ENCODE data around the gene CCDC60.
"Not testable (repeated sequence)": the region's sequence is repeated elsewhere in the genome, so short reads cannot be mapped to it uniquely, and the experiment has no call there.

Gene CCDC60

GRCh38 chr12:119338593-119339363 lies 4.2 kb downstream of the CCDC60 start:
- DNase-seq: no peak

DNA sequence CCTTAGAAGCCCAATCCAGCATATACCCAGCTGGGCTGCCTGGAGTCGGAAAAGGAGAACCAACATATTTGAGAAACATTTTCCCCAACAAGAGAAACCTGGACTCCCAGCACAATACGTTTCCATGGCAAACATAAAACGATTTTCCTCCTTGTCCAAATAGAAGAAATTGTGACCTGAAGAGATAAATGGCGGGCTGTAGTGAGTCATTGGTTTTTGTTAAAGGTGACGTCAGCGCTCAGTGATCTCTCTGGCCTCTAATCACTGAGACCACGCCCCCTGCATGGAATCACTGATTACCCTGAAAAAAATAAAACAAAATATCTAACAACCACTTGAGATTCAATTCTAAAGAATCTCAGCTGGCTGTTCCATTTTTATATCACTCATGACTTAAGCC lies 6.0 kb downstream of the CCDC60 start:
- DNase-seq: no peak

DNA sequence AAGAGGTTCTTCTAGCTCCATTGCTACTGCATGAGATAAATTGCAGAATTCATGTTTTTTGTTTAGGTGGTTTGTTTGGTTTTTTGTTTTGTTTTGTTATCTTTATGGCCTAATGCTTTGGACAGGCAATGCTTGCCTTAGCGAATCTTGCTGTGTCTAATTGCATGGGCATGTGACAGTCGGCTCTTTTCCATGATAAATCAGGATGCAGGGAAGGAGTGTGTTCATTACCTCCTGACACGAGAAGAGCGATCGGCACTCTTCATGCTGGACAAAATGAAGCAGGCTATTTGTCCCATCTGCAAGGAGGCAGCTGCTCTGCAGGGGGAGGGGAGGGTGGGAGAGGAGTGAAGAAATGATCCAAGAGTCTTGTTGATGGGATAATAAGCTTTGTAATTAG lies 6.5 kb downstream of the CCDC60 start:
- DNase-seq: no peak

- no peak for DNase-seq
These were observed 7.5 kb downstream of the CCDC60 start for GRCh38 chr12:119341988-119342387.

DNA sequence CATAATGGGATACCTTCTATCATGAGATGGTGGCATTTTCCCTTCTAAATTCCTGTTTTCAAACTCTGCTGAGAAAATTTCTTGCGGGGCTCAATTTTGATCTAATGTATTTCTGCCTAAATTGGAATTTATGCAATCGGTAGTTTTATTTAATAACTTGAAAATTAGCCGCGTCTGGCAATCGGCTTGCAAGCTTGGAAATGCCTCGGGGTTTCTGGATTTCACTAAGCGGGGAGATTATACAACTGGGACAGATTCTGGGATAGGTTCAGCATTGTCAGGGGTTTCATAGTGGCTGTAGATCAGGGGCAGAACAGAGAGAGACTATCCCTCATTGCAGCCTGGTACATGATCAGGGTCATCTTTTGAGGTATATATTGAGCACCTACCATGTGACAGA lies 8.6 kb downstream of the CCDC60 start:
- DNase-seq: no peak

- no peak for DNase-seq
These were observed 19.6 kb downstream of the CCDC60 start for GRCh38 chr12:119354172-119354571.

GRCh38 chr12:119360366-119360765 lies 25.8 kb downstream of the CCDC60 start:
- DNase-seq: not testable (repeated sequence)

DNA sequence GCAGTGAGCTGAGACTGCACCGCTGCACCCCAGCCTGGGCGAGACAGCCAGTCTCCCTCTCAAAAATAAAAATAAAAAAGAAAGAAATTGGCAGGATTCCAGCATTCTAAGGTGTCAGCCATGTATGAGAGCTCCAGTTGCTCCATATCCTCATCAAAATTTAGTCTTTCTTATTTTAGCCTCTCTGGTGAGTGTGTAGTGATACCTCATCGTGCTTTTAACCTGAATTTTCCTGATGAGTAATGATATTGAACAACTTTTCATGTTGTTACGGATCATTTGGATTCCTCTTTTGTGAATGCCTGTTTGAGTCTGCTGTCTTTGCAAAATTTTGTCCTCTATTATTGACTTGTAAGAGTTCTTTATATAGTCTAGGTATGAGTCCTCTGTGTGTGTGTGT lies 28.5 kb downstream of the CCDC60 start:
- no peak for DNase-seq

GRCh38 chr12:119363490-119363889 lies 29.0 kb downstream of the CCDC60 start:
- no peak for DNase-seq

- DNase-seq: no peak
These were observed 30.9 kb downstream of the CCDC60 start for GRCh38 chr12:119365451-119365850.

DNA sequence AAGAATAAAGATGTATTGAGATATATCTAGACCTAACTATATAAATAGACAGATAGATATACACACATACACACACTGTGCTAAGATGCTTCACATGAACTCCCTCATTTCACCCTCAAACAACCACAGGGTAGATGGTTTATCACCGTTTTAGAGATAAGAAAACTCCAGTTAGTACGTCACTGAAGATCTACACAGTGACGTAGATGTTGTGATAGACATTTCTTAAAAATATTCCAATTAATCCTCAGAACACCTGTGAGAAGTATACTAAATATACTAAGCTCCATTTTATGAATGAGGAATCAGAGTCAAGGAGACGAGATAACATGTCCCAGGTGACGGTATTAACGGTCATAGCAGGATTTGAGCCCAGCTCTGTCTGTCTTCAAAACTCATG lies 31.5 kb downstream of the CCDC60 start:
- DNase-seq: no peak

DNA sequence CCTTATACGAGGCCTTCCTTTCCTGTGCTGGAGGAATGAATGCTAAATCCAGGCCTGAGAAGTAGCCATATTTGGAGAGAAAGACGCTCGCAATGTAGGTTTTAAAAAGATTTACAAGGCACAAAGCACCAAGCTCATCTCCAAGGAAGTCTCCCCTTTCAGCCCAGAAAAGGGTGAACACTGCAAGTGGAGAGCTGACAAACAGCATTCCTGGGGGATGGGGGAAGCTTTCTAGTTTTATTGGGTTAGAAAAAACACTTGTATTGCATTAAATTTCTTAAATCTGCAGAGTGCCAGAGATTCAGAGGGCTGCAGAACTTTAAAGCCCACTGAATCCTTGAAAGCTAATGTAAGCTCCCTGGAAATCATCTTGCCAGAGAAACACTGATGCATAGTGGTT lies 34.6 kb downstream of the CCDC60 start:
- no peak for DNase-seq

- no peak for DNase-seq
These were observed 35.5 kb downstream of the CCDC60 start for GRCh38 chr12:119369907-119370546.

DNA sequence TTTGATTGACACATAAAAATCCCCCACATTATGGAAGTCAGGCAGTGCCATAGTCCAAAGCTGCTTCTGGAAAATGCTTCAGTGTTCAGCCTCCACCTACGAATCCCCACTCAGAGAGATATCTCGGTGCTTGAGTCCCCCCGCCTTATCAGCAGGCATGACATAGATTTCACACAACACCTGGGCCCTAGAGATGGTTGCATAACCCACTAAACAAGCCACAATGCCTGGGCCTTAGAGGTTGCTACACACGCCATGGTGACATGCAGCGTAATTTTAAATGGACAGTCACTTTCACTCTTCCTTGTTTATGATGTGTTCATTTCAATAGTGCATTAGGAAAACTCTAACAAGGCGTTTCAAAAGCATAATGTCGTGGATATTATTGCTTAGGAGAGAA lies 38.0 kb downstream of the CCDC60 start:
- DNase-seq: no peak

GRCh38 chr12:119373001-119373400 lies 38.5 kb downstream of the CCDC60 start:
- DNase-seq: no peak

DNA sequence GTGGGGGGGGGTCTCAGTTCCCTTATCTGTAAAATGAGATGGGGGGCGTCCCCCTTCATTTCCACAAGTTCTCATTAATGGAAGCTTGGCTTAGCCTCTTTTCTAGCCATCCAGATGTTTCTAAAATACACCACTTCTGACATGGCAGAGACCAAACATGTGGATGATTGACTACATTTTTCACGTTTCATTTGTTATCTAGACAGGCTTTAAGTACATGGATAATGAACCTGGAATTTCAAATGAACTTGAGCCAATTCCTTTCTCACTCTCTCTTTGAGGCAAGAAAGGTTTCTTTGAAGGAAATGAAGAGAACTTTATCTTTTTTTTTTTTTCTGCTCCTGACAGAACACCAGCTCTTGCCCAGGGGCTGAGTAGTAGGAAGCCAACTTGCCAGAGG lies 39.1 kb downstream of the CCDC60 start:
- DNase-seq: no peak

- DNase-seq: no peak
These were observed 40.1 kb downstream of the CCDC60 start for GRCh38 chr12:119374635-119375034.

- DNase-seq: peak in 1 of 2 donors; percentile 41
These were observed 40.8 kb downstream of the CCDC60 start for GRCh38 chr12:119375075-119375882.

DNA sequence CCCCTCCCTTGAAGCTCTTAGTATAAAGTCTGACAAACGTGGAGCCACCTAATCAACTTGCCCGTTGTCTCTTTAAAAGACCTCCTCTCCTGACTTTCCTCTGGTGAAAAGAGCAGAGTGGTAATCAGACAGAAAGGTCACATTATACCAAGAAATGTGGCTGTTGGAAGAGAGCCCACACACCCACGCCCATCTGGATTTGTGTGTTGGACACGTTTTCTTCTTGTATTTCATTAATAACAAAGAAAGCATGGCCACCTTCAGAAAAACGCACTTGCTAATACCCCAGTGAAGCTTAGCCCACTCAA lies 41.3 kb downstream of the CCDC60 start:
- DNase-seq: no peak

- no peak for DNase-seq
These were observed 44.4 kb downstream of the CCDC60 start for GRCh38 chr12:119378903-119379302.

- no peak for DNase-seq
These were observed 47.1 kb downstream of the CCDC60 start for GRCh38 chr12:119381471-119382235.

GRCh38 chr12:119383206-119383605 lies 48.7 kb downstream of the CCDC60 start:
- no peak for DNase-seq

DNA sequence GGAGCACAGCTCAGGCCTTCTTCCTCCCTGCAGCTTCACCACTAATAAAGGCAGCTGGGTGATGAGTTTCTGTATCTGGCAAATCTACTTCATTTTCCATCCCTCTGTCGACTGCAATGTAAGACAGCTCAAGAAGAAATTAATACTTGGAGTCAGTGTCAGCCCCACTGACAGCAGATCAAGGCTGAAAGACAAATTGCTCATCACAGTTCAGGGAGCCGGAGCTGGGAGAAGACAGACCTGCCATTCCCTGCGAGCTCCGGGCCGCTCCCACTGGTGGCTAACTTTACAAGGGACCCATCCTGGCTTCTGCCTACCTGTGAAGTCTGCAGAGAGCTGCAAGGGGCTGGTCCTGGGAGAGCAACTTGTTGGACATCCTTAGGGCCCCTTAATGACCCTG lies 49.8 kb downstream of the CCDC60 start:
- DNase-seq: no peak
